H1 (cell line): ENCODE measurements around the gene REPS1. TPM values are rescaled to one million over a fixed set of nuclear protein-coding genes. Genes with fewer than 3 reads are reported as not detected.

Source experiments
- CTCF ChIA-PET: fragments of 300-600 bp; sonication (Branson Sonifier 250); formaldehyde crosslinking; loops from one replicate; lab custom pipeline; 2021; ENCODE audit not compliant: partially characterized antibody; lab: Charles Lee
- POLR2A ChIA-PET: fragments of 300-600 bp; sonication (Branson Sonifier 250); formaldehyde crosslinking; loops from one replicate; lab custom pipeline; 2021; ENCODE audit warnings: inconsistent platforms; ENCODE audit not compliant: partially characterized antibody; lab: Charles Lee
- DNase-seq, 2 experiments: peaks; one replicate each; pipeline versions ENCODE4 v3.0.0 to v3.0.0-alpha.2; 2010 to 2022; ENCODE audit warnings: low spot score in 2 of 2, low read depth in 1 of 2, mixed read lengths in 1 of 2
- FAIRE-seq: peaks from 2 replicates; lab custom pipeline; 2011; peaks lifted over from hg19 to GRCh38; lab: Jason Lieb, UNC
- H2AFZ ChIP-seq: 2 replicates; pipeline ENCODE4 v1.8.1; 2012; ENCODE audit warnings: low read length, inconsistent platforms
- H2AK5ac ChIP-seq: 2 replicates; pipeline ENCODE4 v1.6.1; 2013; ENCODE audit warnings: low read depth, low read length
- H2BK120ac ChIP-seq: replicated peaks from 2 replicates; pipeline ENCODE3; 2013; ENCODE audit warnings: low read depth, low read length, inconsistent platforms
- H2BK12ac ChIP-seq: 2 replicates; pipeline ENCODE4 v1.6.1; 2013; ENCODE audit warnings: low read depth, low read length
- H2BK15ac ChIP-seq: 2 replicates; pipeline ENCODE4 v1.6.1; 2013; ENCODE audit warnings: low read length
- H2BK20ac ChIP-seq: 2 replicates; pipeline ENCODE4 v1.6.1; 2013; ENCODE audit warnings: low read length
- H2BK5ac ChIP-seq: 2 replicates; pipeline ENCODE4 v1.6.1; 2013; ENCODE audit warnings: low read depth, low read length
- H3K14ac ChIP-seq: 2 replicates; pipeline ENCODE4 v1.6.1; 2013; ENCODE audit warnings: inconsistent platforms; ENCODE audit not compliant: insufficient read length
- H3K18ac ChIP-seq: 2 replicates; pipeline ENCODE4 v1.6.1; 2013; ENCODE audit warnings: low read length; ENCODE audit errors: extremely low read depth
- H3K23ac ChIP-seq: 2 replicates; pipeline ENCODE4 v1.6.1; 2013; ENCODE audit warnings: inconsistent platforms; ENCODE audit not compliant: insufficient read length
- H3K23me2 ChIP-seq: 2 replicates; pipeline ENCODE4 v1.6.1; 2013; ENCODE audit warnings: low read depth, low read length
- H3K27ac ChIP-seq: 2 replicates; pipeline ENCODE4 v1.6.1; 2011; ENCODE audit warnings: low read depth, low read length, inconsistent platforms
- H3K27me3 ChIP-seq, 4 experiments: replicated peaks in 1 of 4; 1 replicate in 1 of 4; 2 replicates in 3 of 4; pipeline versions ENCODE4 v1.6.1 to v1.8.1; 2011 to 2013; ENCODE audit warnings: low read length in 3 of 4, mild to moderate bottlenecking in 3 of 4, inconsistent platforms in 2 of 4, mixed read lengths in 2 of 4, moderate library complexity in 1 of 4; ENCODE audit not compliant: control insufficient read depth in 3 of 4, insufficient read depth in 3 of 4; ENCODE audit errors: extremely low read depth in 1 of 4
- H3K36me3 ChIP-seq, 4 experiments: 2 replicates each; pipeline versions ENCODE4 v1.6.1 to v1.8.1; 2011 to 2013; ENCODE audit warnings: mild to moderate bottlenecking in 4 of 4, low read length in 3 of 4, moderate library complexity in 2 of 4, control low read depth in 1 of 4, inconsistent platforms in 1 of 4; ENCODE audit not compliant: insufficient read depth in 4 of 4, control insufficient read depth in 2 of 4
- H3K4ac ChIP-seq: replicated peaks from 2 replicates; pipeline ENCODE3; 2013; ENCODE audit warnings: low read length, low read depth, mixed read lengths, inconsistent platforms; ENCODE audit not compliant: insufficient read length
- H3K4me1 ChIP-seq, 4 experiments: replicated peaks in 1 of 4; 1 replicate in 1 of 4; 2 replicates in 3 of 4; pipeline versions ENCODE4 v1.6.1 to v1.8.1; 2011 to 2013; ENCODE audit warnings: low read length in 3 of 4, inconsistent platforms in 2 of 4, mixed read lengths in 1 of 4; ENCODE audit not compliant: insufficient read depth in 4 of 4, control insufficient read depth in 3 of 4
- H3K4me2 ChIP-seq, 2 experiments: 2 replicates each; pipeline versions ENCODE4 v1.6.1 to v1.8.1; 2011 to 2013; ENCODE audit warnings: low read depth in 2 of 2, low read length in 2 of 2, control low read depth in 1 of 2, inconsistent platforms in 1 of 2, mild to moderate bottlenecking in 1 of 2; ENCODE audit not compliant: insufficient read depth in 1 of 2
- H3K4me3 ChIP-seq, 4 experiments: fragments of 200-600, 300-600 bp in 1 of 4; sonication (generic), shearing (Covaris generic), sonication (Bioruptor Twin) in 1 of 4; 2 replicates each; pipeline versions ENCODE4 v1.5.1 to v1.8.1; 2011 to 2016; ENCODE audit warnings: low read length in 4 of 4, low read depth in 3 of 4, control low read depth in 2 of 4, inconsistent platforms in 2 of 4, mild to moderate bottlenecking in 2 of 4, mixed read lengths in 1 of 4, moderate library complexity in 1 of 4; ENCODE audit not compliant: insufficient read depth in 2 of 4; ENCODE audit errors: extremely low read depth in 1 of 4
- H3K56ac ChIP-seq: replicated peaks from 2 replicates; pipeline ENCODE3; 2013; ENCODE audit warnings: low read depth, mild to moderate bottlenecking, mixed read lengths, low read length, inconsistent platforms; ENCODE audit not compliant: insufficient read length
- H3K79me1 ChIP-seq: 2 replicates; pipeline ENCODE4 v1.6.1; 2013; ENCODE audit warnings: low read depth, low read length, control low read depth
- H3K79me2 ChIP-seq, 2 experiments: 2 replicates each; pipeline versions ENCODE4 v1.6.1 to v1.8.1; 2012 to 2013; ENCODE audit warnings: low read length in 2 of 2, mild to moderate bottlenecking in 2 of 2, inconsistent platforms in 1 of 2; ENCODE audit not compliant: insufficient read depth in 2 of 2, control insufficient read depth in 1 of 2
- H3K9ac ChIP-seq, 4 experiments: replicated peaks in 1 of 4; 1 replicate in 1 of 4; 2 replicates in 3 of 4; pipeline versions ENCODE4 v1.6.1 to v1.8.1; 2011 to 2013; ENCODE audit warnings: low read depth in 3 of 4, low read length in 3 of 4, control low read depth in 2 of 4, mild to moderate bottlenecking in 2 of 4, moderate library complexity in 2 of 4, inconsistent platforms in 1 of 4; ENCODE audit errors: extremely low read depth in 1 of 4
- H3K9me3 ChIP-seq, 2 experiments: 2 replicates each; pipeline versions ENCODE4 v1.6.1 to v1.8.1; 2012 to 2013; ENCODE audit warnings: mild to moderate bottlenecking in 2 of 2, moderate library complexity in 2 of 2, control low read depth in 1 of 2, inconsistent platforms in 1 of 2, low read depth in 1 of 2, low read length in 1 of 2, mixed read lengths in 1 of 2; ENCODE audit not compliant: insufficient read depth in 2 of 2
- H4K20me1 ChIP-seq, 2 experiments: replicated peaks in 1 of 2; 2 replicates each; pipeline versions ENCODE3 to v1.8.1; 2011 to 2013; ENCODE audit warnings: inconsistent platforms in 2 of 2, low read length in 2 of 2, mild to moderate bottlenecking in 1 of 2; ENCODE audit not compliant: insufficient read depth in 2 of 2, control insufficient read depth in 1 of 2
- H4K5ac ChIP-seq: 2 replicates; pipeline ENCODE4 v1.6.1; 2013; ENCODE audit warnings: low read length, low read depth, mixed read lengths, inconsistent platforms; ENCODE audit not compliant: insufficient read length
- H4K8ac ChIP-seq: 2 replicates; pipeline ENCODE4 v1.8.0; 2013; ENCODE audit warnings: mild to moderate bottlenecking, moderate library complexity, low read length, inconsistent platforms; ENCODE audit not compliant: insufficient read depth; ENCODE audit errors: extremely low read depth
- H4K91ac ChIP-seq: replicated peaks from 2 replicates; pipeline ENCODE3; 2013; ENCODE audit warnings: low read length, mixed read lengths, inconsistent platforms; ENCODE audit not compliant: insufficient read length
- SIRT6 ChIP-seq: IDR thresholded peaks from one replicate; pipeline ENCODE4 v1.7.1; 2012; ENCODE audit warnings: low read length, inconsistent platforms
- TBP ChIP-seq: IDR thresholded peaks from 2 replicates; pipeline ENCODE4 v1.6.1; 2011; ENCODE audit warnings: low read depth, low read length, improper control_type of control experiment
- WGBS, 2 experiments: shearing (Covaris generic) in 1 of 2; methylation state at CpG; one replicate each; pipeline versions ENCODE4 v1.1.6 to v1.1.7; 2013 to 2015; ENCODE audit warnings: low lambda C conversion rate in 2 of 2, mixed read lengths in 2 of 2, inconsistent platforms in 1 of 2, low coverage in 1 of 2, missing lambda C conversion rate in 1 of 2; ENCODE audit not compliant: insufficient replicate concordance in 2 of 2, insufficient coverage in 1 of 2, insufficient read length in 1 of 2; ENCODE audit errors: extremely low coverage in 1 of 2, missing lambda C conversion rate in 1 of 2; 5-methylcytosine and 5-hydroxymethylcytosine counted together
- polyA plus RNA-seq, 7 experiments: library from polyadenylated mRNA; depleted of rRNA in 3 of 7; stranded (reverse) in 5 of 7; unstranded in 2 of 7; fragments of >200 nt in 5 of 7; fragments of 200-250 nt in 2 of 7; gene quantifications; 1 replicate in 5 of 7; 2 replicates in 1 of 7; 4 replicates in 1 of 7; pipeline versions ENCODE4 v1.2.1 to v1.2.3, GENCODE V29; 2011 to 2013; ENCODE audit warnings: missing spikeins in 2 of 7, mixed read lengths in 2 of 7
- total RNA-seq: library from RNA; stranded (reverse); fragmentation: NEBNext Ultra II Directional; extraction: Animal tissue kit (Norgen Biotek cat#: 25700); gene quantifications from 2 replicates; pipeline ENCODE4 v1.2.1, GENCODE V29; 2021

Gene REPS1
- total and polyA plus RNA-seq, 2 of the 8 experiments (the other 6 are each of a cell fraction or from before 2014, with no cell fraction given) = 52.1 to 68.9 TPM

GRCh38 chr6:138920906-138921305, 67.1 kb downstream of the REPS1 start:
- DNase-seq = no peak
- ChIA-PET CTCF (interaction anchor here (0.7 to 2.3 kb wide), 2 partner anchors 22 to 105 kb away, joined by 4 to 11 read pairs; no protein-coding TSS in a partner anchor), POLR2A (no interaction called here)
- Histone ChIP-seq H4K5ac (no peak overlapping the region), H4K20me1 (no peaks in the 10 kb centered on the region), H3K27me3 (no peaks in the 10 kb centered on the region), H3K18ac (no peak overlapping the region), H3K4me3 (no peak overlapping the region), H2BK15ac (no peak overlapping the region), H3K23ac (no peak overlapping the region), H3K79me2 (no peaks in the 10 kb centered on the region), H3K4me2 (no peak overlapping the region), H3K36me3 (peaks cover 2 to 40% (median 8%) of the 10 kb centered on the region in 4 experiments; a peak in 7 of 8 replicates), H3K4ac (no peak overlapping the region), H4K91ac (no peak overlapping the region), H2BK120ac (no peak overlapping the region), H2BK12ac (no peak overlapping the region), H3K79me1 (no peaks in the 10 kb centered on the region), H2AK5ac (no peak overlapping the region), H3K56ac (no peak overlapping the region), H3K23me2 (no peaks in the 10 kb centered on the region), H3K9me3 (no peaks in the 10 kb centered on the region), H3K9ac (no peak overlapping the region), H3K14ac (no peak overlapping the region), H2BK20ac (no peak overlapping the region), H3K27ac (no peak overlapping the region), H3K4me1 (no peaks in the 10 kb centered on the region), H4K8ac (no peak overlapping the region), H2AFZ (no peak overlapping the region), H2BK5ac (no peak overlapping the region)
- no peak for FAIRE-seq
- WGBS, 2 experiments = 93% methylated on average over 3 of the region's 3 CpGs; no CpG with 5 or more reads in 1 of the 2 experiments
- TF ChIP-seq SIRT6 = no peak
- TF ChIP-seq TBP = no peak
